Activated T-cell treated with anti-CD3 and anti-CD28 coated beads, Interleukin-2, amount 50 U/mL, for 24 hours (primary cell): Measurements from ENCODE around the gene THSD7A.

Experiments
- DNase-seq: peaks from one replicate; pipeline ENCODE4 v3.0.0-alpha.2; 2020
- H3K27ac Mint-ChIP-seq: 2 replicates; pipeline ENCODE4 v1.8.0; 2020; ENCODE audit warnings: mild to moderate bottlenecking, mixed read lengths
- H3K27me3 Mint-ChIP-seq: 2 replicates; pipeline ENCODE4 v1.8.0; 2020; ENCODE audit warnings: mixed read lengths
- H3K36me3 Mint-ChIP-seq: 2 replicates; pipeline ENCODE4 v1.8.0; 2020; ENCODE audit warnings: low read depth, mixed read lengths
- H3K4me1 Mint-ChIP-seq: 2 replicates; pipeline ENCODE4 v1.8.0; 2020; ENCODE audit warnings: low read depth, mixed read lengths
- H3K4me3 Mint-ChIP-seq: 2 replicates; pipeline ENCODE4 v1.8.0; 2020; ENCODE audit warnings: mild to moderate bottlenecking, moderate library complexity, mixed read lengths
- H3K9me3 Mint-ChIP-seq: 2 replicates; pipeline ENCODE4 v1.8.0; 2020; ENCODE audit warnings: mixed read lengths

The THSD7A gene

DNA sequence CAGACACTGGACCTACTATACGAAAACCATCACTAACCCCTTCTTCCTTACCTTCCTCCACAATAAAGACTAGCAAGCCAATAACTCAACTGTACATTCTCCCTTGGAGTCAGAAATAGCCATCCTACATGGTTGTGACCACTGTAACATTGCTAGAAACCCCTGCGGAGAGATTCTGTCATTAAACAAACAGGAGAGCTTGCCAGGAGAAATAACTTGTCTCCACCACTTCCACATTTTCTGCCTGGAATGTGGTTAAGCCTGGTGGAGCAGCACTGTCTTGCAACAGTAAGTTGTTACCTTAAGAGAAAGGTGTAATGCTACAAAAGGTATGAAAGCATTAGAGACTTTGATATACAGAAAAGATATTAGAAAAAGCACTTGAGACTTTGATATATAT, 45.8 kb downstream of the THSD7A start:
- no peak for DNase-seq
- H3K27me3 Mint-ChIP-seq, result no peaks in the 10 kb centered on the region
- no peak overlapping the region for H3K27ac Mint-ChIP-seq
- H3K4me3 Mint-ChIP-seq, result no peak overlapping the region
- no peaks in the 10 kb centered on the region for H3K9me3 Mint-ChIP-seq
- no peaks in the 10 kb centered on the region for H3K4me1 Mint-ChIP-seq
- no peaks in the 10 kb centered on the region for H3K36me3 Mint-ChIP-seq

DNA sequence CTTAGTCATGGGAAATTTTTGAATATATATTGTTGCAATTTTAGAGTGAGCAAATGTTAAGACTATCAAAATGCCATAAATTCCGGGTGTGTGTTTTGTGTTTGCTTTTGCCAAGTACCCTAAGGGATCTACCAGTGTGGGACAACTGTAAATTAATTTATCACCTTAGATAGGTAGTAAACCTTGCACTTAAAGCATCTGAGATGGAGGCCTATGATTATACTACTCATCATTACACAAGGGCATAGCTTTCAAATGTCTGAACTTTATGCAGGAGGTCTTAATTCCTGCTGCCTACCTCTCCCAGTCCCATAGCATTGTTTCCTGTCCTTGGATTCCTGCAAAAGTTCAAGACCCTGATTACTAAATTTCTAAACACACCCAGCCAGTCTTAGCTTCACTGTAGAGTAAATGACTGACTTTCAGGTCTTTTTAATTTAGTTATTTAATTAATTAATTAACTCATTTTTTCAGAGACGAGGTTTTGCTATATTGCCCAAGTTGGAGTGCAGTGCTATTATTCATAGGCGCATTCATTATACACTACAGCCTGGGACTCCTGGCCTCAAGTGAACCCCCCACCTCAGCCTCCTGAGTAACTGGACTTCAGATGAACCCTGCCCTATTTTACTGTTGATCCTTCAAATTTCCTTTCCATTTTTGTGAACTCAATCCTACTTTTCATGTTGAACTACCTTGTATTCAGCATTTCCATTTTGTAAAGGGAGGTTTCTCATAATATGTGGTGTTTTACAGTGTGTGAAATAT, 47.0 kb downstream of the THSD7A start:
- no peaks in the 10 kb centered on the region for H3K36me3 Mint-ChIP-seq
- no peak for DNase-seq
- H3K4me1 Mint-ChIP-seq, result no peaks in the 10 kb centered on the region
- no peaks in the 10 kb centered on the region for H3K27me3 Mint-ChIP-seq
- H3K9me3 Mint-ChIP-seq, result no peaks in the 10 kb centered on the region
- H3K4me3 Mint-ChIP-seq, result no peak overlapping the region
- H3K27ac Mint-ChIP-seq, result no peak overlapping the region

DNA sequence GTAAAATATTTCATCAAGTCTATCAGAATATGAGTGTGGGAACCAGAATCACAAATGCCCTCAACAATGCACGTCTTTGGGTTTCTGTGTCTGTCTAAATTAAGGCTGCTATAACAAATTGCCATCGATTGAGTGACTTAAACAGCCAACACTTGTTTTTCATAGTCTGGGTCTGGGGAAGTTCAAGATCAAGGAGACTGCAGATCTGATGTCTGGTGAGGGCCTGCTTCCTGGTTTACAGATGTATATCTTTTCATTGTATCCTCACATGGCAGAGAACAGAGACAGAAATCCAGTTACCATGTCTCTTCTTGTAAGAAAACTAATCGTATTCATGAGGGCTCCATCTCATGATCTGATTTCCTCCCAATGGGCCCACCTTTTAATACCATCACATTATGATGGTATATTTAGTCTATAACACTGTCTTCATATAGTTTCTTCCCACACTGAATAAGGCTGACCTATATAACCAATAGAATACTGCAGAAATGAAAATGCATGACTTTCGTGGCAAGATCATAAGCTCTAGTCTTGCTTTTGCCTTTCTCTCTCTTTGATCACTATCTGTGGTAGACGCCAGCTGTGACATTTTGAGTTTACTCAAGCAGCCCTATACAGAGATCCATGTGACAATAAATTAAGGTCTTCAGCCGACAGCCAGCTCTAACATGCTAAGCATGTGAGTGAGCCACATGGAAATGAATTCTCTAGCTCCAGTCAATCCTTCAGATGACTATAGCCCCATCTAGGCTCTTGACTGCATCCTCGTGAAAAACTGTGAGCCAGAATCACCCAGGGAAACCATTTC, 51.9 kb downstream of the THSD7A start:
- H3K4me3 Mint-ChIP-seq, result no peak overlapping the region
- no peak overlapping the region for H3K27ac Mint-ChIP-seq
- no peaks in the 10 kb centered on the region for H3K4me1 Mint-ChIP-seq
- H3K9me3 Mint-ChIP-seq, result peaks cover 2% of the 10 kb centered on the region
- DNase-seq, result no peak
- H3K27me3 Mint-ChIP-seq, result no peaks in the 10 kb centered on the region
- no peaks in the 10 kb centered on the region for H3K36me3 Mint-ChIP-seq

DNA sequence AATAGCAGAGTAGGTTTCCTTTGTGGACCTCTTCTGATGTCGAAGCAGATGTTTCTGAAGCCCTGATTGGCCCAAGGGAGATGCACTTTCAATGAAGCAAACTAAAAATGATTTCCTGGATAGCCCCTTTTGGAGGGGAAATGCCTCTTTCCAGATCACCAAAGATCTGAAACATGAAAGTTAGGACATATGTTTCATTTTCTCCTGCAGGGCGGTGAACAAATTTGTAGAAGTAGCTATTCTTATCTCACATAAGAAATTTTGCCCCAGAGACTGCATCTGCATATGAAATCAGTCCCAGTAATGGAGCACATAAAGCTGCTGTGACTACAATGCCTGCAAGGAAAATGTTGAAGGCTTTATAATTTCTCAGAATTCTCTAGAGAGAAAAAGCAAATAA, 56.0 kb downstream of the THSD7A start:
- Mint-ChIP-seq H3K36me3 (no peaks in the 10 kb centered on the region), H3K27ac (no peak overlapping the region), H3K4me3 (no peak overlapping the region), H3K4me1 (no peaks in the 10 kb centered on the region), H3K9me3 (peaks cover 6% of the 10 kb centered on the region), H3K27me3 (no peaks in the 10 kb centered on the region)
- DNase-seq, result no peak

DNA sequence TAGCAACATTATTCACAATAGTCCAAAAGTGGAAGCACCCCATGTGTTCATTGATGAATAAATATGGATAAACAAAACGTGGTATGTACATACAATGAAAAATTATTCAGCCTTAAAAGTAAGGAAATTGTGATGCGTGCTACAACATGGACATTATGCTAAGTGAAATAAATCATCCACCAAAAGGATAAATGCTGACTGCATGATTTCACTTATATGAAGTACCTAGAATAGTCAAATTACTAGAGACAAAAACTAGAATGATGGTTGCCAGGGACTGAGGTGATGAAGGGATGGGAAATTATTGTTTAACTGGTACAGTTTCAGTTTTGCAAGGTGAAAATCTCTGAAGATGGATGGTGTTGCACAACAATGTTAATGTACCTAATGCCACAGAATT, 56.6 kb downstream of the THSD7A start:
- H3K27me3 Mint-ChIP-seq, result no peaks in the 10 kb centered on the region

DNA sequence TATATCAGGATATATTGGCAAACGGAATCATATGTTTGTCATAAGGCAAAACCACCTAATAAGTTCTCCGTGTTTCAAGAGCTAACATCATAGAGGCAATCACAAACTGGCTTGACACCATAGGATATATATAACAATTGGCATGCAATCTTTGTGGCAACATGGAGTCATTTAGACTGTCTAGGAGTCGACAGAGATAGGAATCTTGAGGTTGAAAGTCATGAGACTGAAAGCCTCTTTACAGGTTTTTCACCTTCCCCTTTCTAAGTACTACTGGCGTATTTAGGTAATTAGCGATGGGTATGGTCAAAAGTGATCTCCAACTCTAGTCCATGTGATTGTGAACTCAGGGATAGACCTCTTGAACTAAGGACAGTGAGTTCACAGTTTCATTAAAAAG, 63.7 kb downstream of the THSD7A start:
- Mint-ChIP-seq H3K9me3 (peaks cover 4% of the 10 kb centered on the region), H3K4me1 (no peaks in the 10 kb centered on the region), H3K36me3 (no peaks in the 10 kb centered on the region), H3K4me3 (no peak overlapping the region), H3K27ac (no peak overlapping the region), H3K27me3 (no peaks in the 10 kb centered on the region)
- DNase-seq, result no peak

More for the DNA sequence above, 56.6 kb downstream of the THSD7A start:
- Mint-ChIP-seq H3K4me3 (no peak overlapping the region), H3K36me3 (no peaks in the 10 kb centered on the region), H3K9me3 (peaks cover 6% of the 10 kb centered on the region), H3K4me1 (no peaks in the 10 kb centered on the region), H3K27ac (no peak overlapping the region)
- DNase-seq, result no peak

DNA sequence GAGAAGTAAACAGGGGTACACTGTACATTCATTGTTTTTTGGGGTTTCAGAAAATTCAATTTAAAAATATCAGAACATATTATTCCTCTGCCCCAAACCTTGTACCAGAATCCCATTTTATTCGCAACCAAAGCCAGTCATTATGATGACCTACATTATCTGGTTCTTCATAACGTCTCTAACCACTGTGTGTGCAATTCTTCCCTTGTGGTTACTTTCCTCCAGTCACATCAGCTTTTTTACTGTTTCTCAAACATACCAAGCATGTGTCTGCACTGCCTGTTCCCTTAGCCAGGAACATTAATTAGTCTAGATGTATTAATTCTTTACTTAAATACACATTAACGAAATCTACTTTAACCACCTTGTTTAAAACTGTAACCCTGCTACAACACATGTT, 64.8 kb downstream of the THSD7A start:
- no peaks in the 10 kb centered on the region for H3K36me3 Mint-ChIP-seq
- no peaks in the 10 kb centered on the region for H3K27me3 Mint-ChIP-seq
- DNase-seq, result no peak
- H3K4me1 Mint-ChIP-seq, result no peaks in the 10 kb centered on the region
- H3K27ac Mint-ChIP-seq, result no peak overlapping the region
- no peak overlapping the region for H3K4me3 Mint-ChIP-seq
- H3K9me3 Mint-ChIP-seq, result peaks cover 4% of the 10 kb centered on the region

DNA sequence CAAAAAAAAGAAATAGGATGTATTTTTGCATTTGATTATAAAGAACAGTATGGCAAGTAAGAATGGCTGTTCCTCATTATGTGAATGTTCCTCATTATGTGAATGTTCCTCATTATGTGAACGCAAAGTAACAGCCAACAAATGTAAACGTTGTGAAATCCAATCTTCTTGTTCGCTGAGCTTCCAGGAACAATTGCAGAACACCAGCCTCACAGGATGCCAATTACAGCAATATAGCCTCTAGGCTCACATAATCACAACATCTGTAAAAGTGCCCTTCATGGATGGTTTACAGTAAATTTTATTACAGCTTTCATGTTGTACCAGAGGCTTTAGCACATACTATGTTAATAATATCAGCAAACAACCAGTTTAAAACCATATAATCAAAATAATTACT, 71.6 kb downstream of the THSD7A start:
- Mint-ChIP-seq H3K27ac (no peak overlapping the region), H3K4me1 (no peaks in the 10 kb centered on the region), H3K27me3 (no peaks in the 10 kb centered on the region), H3K36me3 (no peaks in the 10 kb centered on the region), H3K9me3 (no peaks in the 10 kb centered on the region), H3K4me3 (no peak overlapping the region)
- DNase-seq, result no peak

DNA sequence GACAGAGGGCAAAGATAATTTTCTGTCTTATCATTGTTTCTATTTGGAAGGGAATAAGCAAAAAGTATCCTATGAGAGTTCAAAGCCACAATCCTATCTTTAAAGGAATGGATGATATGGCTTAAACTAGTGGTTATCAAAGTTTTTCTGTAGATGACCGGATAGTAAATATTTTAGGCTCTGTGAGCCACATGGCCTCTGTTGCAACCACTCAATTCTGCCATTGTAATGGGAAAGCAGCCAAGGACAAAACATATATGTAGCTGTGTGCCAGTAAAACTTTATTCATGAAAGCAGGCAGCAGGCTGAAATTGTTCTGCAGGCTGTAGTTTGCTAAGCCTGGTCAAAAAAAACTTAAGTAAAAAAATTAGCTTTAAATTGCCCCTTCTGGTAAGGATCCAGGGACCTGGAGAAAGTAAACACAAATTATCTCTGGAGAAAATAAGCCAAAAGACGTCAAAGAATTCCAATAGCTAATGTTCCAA, 73.3 kb downstream of the THSD7A start:
- no peak overlapping the region for H3K4me3 Mint-ChIP-seq

DNA sequence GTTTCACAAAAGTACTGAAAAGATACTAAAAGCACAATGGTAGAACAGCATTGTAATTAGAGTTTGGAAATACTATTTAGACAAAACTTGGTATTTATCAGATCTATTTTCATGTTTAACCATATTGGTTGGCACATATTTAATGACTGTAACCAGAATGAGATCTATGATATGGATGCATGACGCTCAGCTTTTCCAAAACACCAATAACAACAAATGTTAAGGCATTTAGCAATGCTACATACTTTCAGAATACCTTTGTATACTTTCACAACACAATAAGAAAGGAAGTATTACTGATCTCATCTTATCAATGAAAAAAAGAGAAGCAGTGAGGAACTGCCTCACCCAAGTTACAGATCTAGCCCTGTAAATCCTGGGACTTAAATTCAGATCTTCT, 74.8 kb downstream of the THSD7A start:
- H3K9me3 Mint-ChIP-seq, result no peaks in the 10 kb centered on the region

More for the DNA sequence above, 73.3 kb downstream of the THSD7A start:
- no peaks in the 10 kb centered on the region for H3K36me3 Mint-ChIP-seq
- DNase-seq, result no peak
- H3K27me3 Mint-ChIP-seq, result no peaks in the 10 kb centered on the region
- no peak overlapping the region for H3K27ac Mint-ChIP-seq
- H3K9me3 Mint-ChIP-seq, result no peaks in the 10 kb centered on the region
- no peaks in the 10 kb centered on the region for H3K4me1 Mint-ChIP-seq

DNA sequence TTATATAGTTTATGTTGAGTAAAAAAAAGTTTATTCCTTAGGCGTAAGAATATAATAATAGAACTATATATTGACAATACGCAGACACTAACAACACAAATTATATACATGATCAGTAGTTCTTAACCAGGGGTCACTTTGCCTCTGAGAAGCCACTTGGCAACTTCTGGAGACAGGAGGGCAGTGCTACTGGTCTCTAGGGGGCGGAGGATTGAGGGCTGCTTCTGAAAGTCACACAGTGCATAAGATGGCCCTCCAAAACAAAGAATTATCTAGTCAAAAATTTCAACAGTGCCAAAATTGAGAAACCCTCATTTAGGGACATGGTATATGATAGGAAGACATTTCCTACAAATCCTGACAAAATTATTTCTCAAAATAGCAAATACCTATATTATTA, 77.1 kb downstream of the THSD7A start:
- Mint-ChIP-seq H3K36me3 (no peaks in the 10 kb centered on the region), H3K4me1 (no peaks in the 10 kb centered on the region), H3K9me3 (no peaks in the 10 kb centered on the region), H3K4me3 (no peak overlapping the region), H3K27me3 (no peaks in the 10 kb centered on the region), H3K27ac (no peak overlapping the region)
- DNase-seq, result no peak

More for the DNA sequence above, 74.8 kb downstream of the THSD7A start:
- DNase-seq, result no peak
- Mint-ChIP-seq H3K36me3 (no peaks in the 10 kb centered on the region), H3K27ac (no peak overlapping the region), H3K4me3 (no peak overlapping the region), H3K27me3 (no peaks in the 10 kb centered on the region), H3K4me1 (no peaks in the 10 kb centered on the region)

DNA sequence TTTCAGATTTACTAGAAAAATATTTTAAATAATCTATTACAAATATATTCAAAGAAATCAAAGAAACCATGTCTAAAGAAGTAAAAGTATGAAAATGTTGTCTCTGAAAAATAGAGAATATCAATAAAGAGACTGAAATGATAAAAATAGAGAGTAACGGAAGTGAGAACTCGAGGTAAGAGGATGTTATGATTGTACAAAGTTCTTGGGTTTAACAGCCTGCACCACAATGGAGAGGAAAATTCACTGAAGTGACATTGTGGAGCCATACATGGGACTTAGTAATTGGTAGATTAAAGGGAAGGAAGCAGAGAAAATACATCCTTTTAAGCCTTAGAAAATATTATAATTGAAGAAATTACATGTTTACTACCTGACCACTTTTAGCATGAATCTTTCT, 77.9 kb downstream of the THSD7A start:
- no peaks in the 10 kb centered on the region for H3K27me3 Mint-ChIP-seq
- H3K9me3 Mint-ChIP-seq, result no peaks in the 10 kb centered on the region
- DNase-seq, result no peak
- H3K27ac Mint-ChIP-seq, result no peak overlapping the region
- no peak overlapping the region for H3K4me3 Mint-ChIP-seq
- H3K4me1 Mint-ChIP-seq, result no peaks in the 10 kb centered on the region
- no peaks in the 10 kb centered on the region for H3K36me3 Mint-ChIP-seq

DNA sequence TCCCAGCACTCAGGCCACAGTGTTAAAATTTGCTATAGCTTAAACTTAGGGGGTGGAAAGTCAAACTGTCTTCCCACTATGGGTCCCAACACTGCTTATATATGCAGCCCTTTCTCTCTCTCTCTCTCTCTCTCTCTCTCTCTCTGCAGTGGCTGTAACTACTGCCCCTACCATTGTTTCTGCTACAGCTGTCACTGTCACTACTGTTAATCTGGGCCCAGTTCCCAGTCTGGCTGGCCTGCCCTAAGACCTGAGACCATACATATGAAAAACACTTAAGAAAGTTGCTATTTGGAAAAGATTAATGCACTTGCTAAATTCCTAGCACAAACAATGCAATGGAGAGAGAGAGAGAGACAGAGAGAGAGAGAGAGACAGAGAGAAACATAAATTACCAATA, 78.6 kb downstream of the THSD7A start:
- no peak overlapping the region for H3K27ac Mint-ChIP-seq
- no peaks in the 10 kb centered on the region for H3K4me1 Mint-ChIP-seq
- H3K36me3 Mint-ChIP-seq, result no peaks in the 10 kb centered on the region
- H3K9me3 Mint-ChIP-seq, result no peaks in the 10 kb centered on the region
- no peak overlapping the region for H3K4me3 Mint-ChIP-seq
- no peaks in the 10 kb centered on the region for H3K27me3 Mint-ChIP-seq
- no peak for DNase-seq

DNA sequence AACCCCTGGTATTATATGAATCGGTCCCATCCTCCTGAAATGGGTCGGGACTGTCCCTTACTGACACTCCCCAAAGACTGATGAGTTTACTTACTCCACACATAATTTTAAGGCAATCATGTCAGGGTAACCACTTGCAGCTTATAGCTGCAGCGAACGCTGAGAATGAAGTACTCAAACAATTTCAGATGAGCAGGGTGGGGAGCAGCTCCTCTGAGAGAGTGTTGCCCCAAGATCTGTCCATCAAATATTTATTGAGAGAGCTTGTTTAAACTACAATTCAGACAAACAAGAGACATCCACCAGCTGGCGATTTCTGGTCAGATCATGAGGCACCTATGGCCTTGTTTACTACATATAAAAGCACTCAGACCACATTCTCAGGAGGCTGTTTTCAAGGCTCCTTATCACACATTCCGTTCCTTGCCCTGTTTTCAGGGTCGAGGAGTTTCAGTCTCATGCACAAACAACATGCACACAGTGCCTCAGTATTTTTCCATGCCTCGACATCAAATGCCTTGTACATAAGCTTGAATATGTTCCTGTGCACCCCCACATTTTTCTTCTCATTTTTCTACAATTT, 80.1 kb downstream of the THSD7A start:
- no peaks in the 10 kb centered on the region for H3K9me3 Mint-ChIP-seq
- no peak overlapping the region for H3K4me3 Mint-ChIP-seq
- H3K27me3 Mint-ChIP-seq, result no peaks in the 10 kb centered on the region
- no peaks in the 10 kb centered on the region for H3K4me1 Mint-ChIP-seq
- no peak overlapping the region for H3K27ac Mint-ChIP-seq
- no peaks in the 10 kb centered on the region for H3K36me3 Mint-ChIP-seq
- no peak for DNase-seq

DNA sequence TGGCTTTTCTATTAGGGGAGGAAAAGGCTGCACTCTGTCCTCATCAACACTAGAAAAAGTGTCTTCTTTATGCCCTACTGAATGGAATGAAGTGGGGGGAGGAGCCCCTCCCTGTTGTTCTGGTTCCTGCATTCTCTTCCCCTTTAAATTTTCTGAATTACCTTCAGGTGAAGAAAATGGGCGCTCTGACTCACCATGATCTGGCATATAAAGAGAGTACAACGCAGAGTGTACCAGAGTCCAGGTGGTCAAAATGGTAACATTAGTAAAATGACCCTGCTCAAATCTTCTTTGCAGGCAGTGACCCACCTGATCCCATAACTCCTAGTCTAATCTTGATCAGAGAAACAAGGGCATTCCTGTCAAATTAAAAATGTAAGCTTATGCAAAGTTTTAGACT, 80.7 kb downstream of the THSD7A start:
- Mint-ChIP-seq H3K4me3 (no peak overlapping the region), H3K27me3 (no peaks in the 10 kb centered on the region), H3K36me3 (no peaks in the 10 kb centered on the region), H3K9me3 (no peaks in the 10 kb centered on the region), H3K4me1 (no peaks in the 10 kb centered on the region), H3K27ac (no peak overlapping the region)
- no peak for DNase-seq
